ENCODE results near the gene REG4.

Gene REG4

GRCh38 chr1:119838236-119838635, 27.0 kb upstream of the REG4 start:
- Histone ChIP-seq H3K9ac (ENCODE audit: low read length) (no peak overlapping the region), H3K79me1 (replicated peaks; ENCODE audit: low read length, poor library complexity, severe bottlenecking) (no peaks in the 10 kb centered on the region), H3K23ac (ENCODE audit: low read length in 2 of 2) (no peak overlapping the region), H4K91ac (ENCODE audit: low read length) (no peak overlapping the region), H3K18ac (ENCODE audit: low read depth in 1 of 2, low read length in 2 of 2) (no peak overlapping the region), H3K4me3 (ENCODE audit: insufficient read depth in 1 of 2, low read depth in 1 of 2, low read length in 2 of 2) (no peak overlapping the region), H3K4me2 (ENCODE audit: low read length, poor library complexity, severe bottlenecking) (no peak overlapping the region), H2BK5ac (ENCODE audit: low read depth, low read length, poor library complexity, severe bottlenecking) (no peak overlapping the region), H3K27me3 (ENCODE audit: control insufficient read depth in 1 of 2, insufficient read depth in 1 of 2, low read length in 2 of 2) (peaks cover 15 to 28% of the 10 kb centered on the region in 2 experiments), H2AK5ac (ENCODE audit: low read length, severe bottlenecking) (no peak overlapping the region), H3K14ac (ENCODE audit: low read length in 2 of 2) (no peak overlapping the region), H2AFZ (ENCODE audit: low read depth, low read length) (no peak overlapping the region), H2BK15ac (ENCODE audit: low read depth, poor library complexity, severe bottlenecking) (no peak overlapping the region), H2BK12ac (ENCODE audit: low read length in 2 of 2) (no peak overlapping the region), H2BK120ac (ENCODE audit: low read depth, low read length) (no peak overlapping the region), H4K8ac (ENCODE audit: low read length) (no peak overlapping the region), H3K9me3 (ENCODE audit: control insufficient read depth, low read length) (no peaks in the 10 kb centered on the region), H3K4ac (ENCODE audit: low read depth in 1 of 2, low read length in 2 of 2) (no peak overlapping the region), H3K27ac (ENCODE audit: low read length, poor library complexity, severe bottlenecking) (no peak overlapping the region), H3K4me1 (ENCODE audit: control insufficient read depth, insufficient read depth, low read depth, low read length) (no peaks in the 10 kb centered on the region), H3K36me3 (ENCODE audit: control insufficient read depth in 1 of 2, insufficient read depth in 2 of 2, low read depth in 1 of 2, low read length in 2 of 2) (no peaks in the 10 kb centered on the region)
- peak; percentile 47 for DNase-seq
- 80% methylated on average over 3 of the region's 3 CpGs for WGBS

- H2AFZ ChIP-seq (ENCODE audit: low read depth, low read length), result no peak overlapping the region
- H3K18ac ChIP-seq (ENCODE audit: low read depth in 1 of 2, low read length in 2 of 2), result no peak overlapping the region
- no peak overlapping the region for H2BK12ac ChIP-seq (ENCODE audit: low read length in 2 of 2)
- no peak overlapping the region for H2BK5ac ChIP-seq (ENCODE audit: low read depth, low read length, poor library complexity, severe bottlenecking)
- H3K4me2 ChIP-seq (ENCODE audit: low read length, poor library complexity, severe bottlenecking), result no peak overlapping the region
- H3K79me1 ChIP-seq (replicated peaks; ENCODE audit: low read length, poor library complexity, severe bottlenecking), result no peaks in the 10 kb centered on the region
- H3K36me3 ChIP-seq (ENCODE audit: control insufficient read depth in 1 of 2, insufficient read depth in 2 of 2, low read depth in 1 of 2, low read length in 2 of 2), result no peaks in the 10 kb centered on the region
- no peak overlapping the region for H4K91ac ChIP-seq (ENCODE audit: low read length)
- no peak overlapping the region for H2BK15ac ChIP-seq (ENCODE audit: low read depth, poor library complexity, severe bottlenecking)
- no peak overlapping the region for H3K9ac ChIP-seq (ENCODE audit: low read length)
- H3K9me3 ChIP-seq (ENCODE audit: control insufficient read depth, low read length), result no peaks in the 10 kb centered on the region
- H3K23ac ChIP-seq (ENCODE audit: low read length in 2 of 2), result no peak overlapping the region
- H3K27ac ChIP-seq (ENCODE audit: low read length, poor library complexity, severe bottlenecking), result no peak overlapping the region
- H2BK120ac ChIP-seq (ENCODE audit: low read depth, low read length), result no peak overlapping the region
- no peak overlapping the region for H3K4ac ChIP-seq (ENCODE audit: low read depth in 1 of 2, low read length in 2 of 2)
- no peak overlapping the region for H3K14ac ChIP-seq (ENCODE audit: low read length in 2 of 2)
- no peak for DNase-seq
- peaks cover 3 to 26% of the 10 kb centered on the region in 2 experiments for H3K27me3 ChIP-seq (ENCODE audit: control insufficient read depth in 1 of 2, insufficient read depth in 1 of 2, low read length in 2 of 2)
- H2AK5ac ChIP-seq (ENCODE audit: low read length, severe bottlenecking), result no peak overlapping the region
- 89% methylated on average over 4 of the region's 4 CpGs for WGBS
- H4K8ac ChIP-seq (ENCODE audit: low read length), result no peak overlapping the region
- H3K4me3 ChIP-seq (ENCODE audit: insufficient read depth in 1 of 2, low read depth in 1 of 2, low read length in 2 of 2), result no peak overlapping the region
- no peaks in the 10 kb centered on the region for H3K4me1 ChIP-seq (ENCODE audit: control insufficient read depth, insufficient read depth, low read depth, low read length)
Measured at GRCh38 chr1:119834990-119835389, 23.7 kb upstream of the REG4 start.

- H3K4me3 ChIP-seq (ENCODE audit: insufficient read depth in 1 of 2, low read depth in 1 of 2, low read length in 2 of 2), result no peak overlapping the region
- H2AFZ ChIP-seq (ENCODE audit: low read depth, low read length), result no peak overlapping the region
- H3K9ac ChIP-seq (ENCODE audit: low read length), result no peak overlapping the region
- no peak overlapping the region for H4K91ac ChIP-seq (ENCODE audit: low read length)
- H3K4me1 ChIP-seq (ENCODE audit: control insufficient read depth, insufficient read depth, low read depth, low read length), result no peaks in the 10 kb centered on the region
- no peak overlapping the region for H3K4ac ChIP-seq (ENCODE audit: low read depth in 1 of 2, low read length in 2 of 2)
- 100% methylated on average over 2 of the region's 3 CpGs for WGBS
- H3K23ac ChIP-seq (ENCODE audit: low read length in 2 of 2), result no peak overlapping the region
- H3K18ac ChIP-seq (ENCODE audit: low read depth in 1 of 2, low read length in 2 of 2), result no peak overlapping the region
- H3K27me3 ChIP-seq (ENCODE audit: control insufficient read depth in 1 of 2, insufficient read depth in 1 of 2, low read length in 2 of 2), result peaks cover 0 to 14% of the 10 kb centered on the region in 2 experiments
- no peak overlapping the region for H2AK5ac ChIP-seq (ENCODE audit: low read length, severe bottlenecking)
- no peak overlapping the region for H2BK12ac ChIP-seq (ENCODE audit: low read length in 2 of 2)
- no peak overlapping the region for H3K27ac ChIP-seq (ENCODE audit: low read length, poor library complexity, severe bottlenecking)
- no peak overlapping the region for H2BK5ac ChIP-seq (ENCODE audit: low read depth, low read length, poor library complexity, severe bottlenecking)
- H4K8ac ChIP-seq (ENCODE audit: low read length), result no peak overlapping the region
- H2BK120ac ChIP-seq (ENCODE audit: low read depth, low read length), result no peak overlapping the region
- no peak overlapping the region for H2BK15ac ChIP-seq (ENCODE audit: low read depth, poor library complexity, severe bottlenecking)
- H3K36me3 ChIP-seq (ENCODE audit: control insufficient read depth in 1 of 2, insufficient read depth in 2 of 2, low read depth in 1 of 2, low read length in 2 of 2), result no peaks in the 10 kb centered on the region
- DNase-seq, result no peak
- no peaks in the 10 kb centered on the region for H3K9me3 ChIP-seq (ENCODE audit: control insufficient read depth, low read length)
- no peak overlapping the region for H3K4me2 ChIP-seq (ENCODE audit: low read length, poor library complexity, severe bottlenecking)
- no peaks in the 10 kb centered on the region for H3K79me1 ChIP-seq (replicated peaks; ENCODE audit: low read length, poor library complexity, severe bottlenecking)
- no peak overlapping the region for H3K14ac ChIP-seq (ENCODE audit: low read length in 2 of 2)
Measured at GRCh38 chr1:119831027-119831426, 19.8 kb upstream of the REG4 start.

DNA sequence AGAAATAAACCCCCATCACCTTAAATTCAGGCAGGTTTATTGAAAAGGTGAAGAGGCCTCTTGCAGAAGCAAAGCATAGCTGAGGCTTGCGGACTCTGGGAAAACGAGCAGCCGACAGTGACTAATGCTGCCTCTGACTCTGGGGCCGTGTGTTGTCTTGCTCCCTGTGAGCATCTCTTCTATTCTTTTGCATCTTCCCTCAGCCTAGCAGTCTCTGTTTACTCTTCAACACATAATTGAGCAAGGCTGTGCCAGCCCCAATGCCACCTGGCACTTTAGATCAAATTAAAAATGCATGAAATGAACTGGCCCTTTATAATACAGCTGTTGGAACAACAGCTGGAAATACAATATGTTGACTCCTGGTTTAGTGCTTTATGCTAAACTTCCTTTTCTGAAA, 18.4 kb upstream of the REG4 start:
- Histone ChIP-seq H2BK120ac (ENCODE audit: low read depth, low read length) (no peak overlapping the region), H3K9ac (ENCODE audit: low read length) (no peak overlapping the region), H3K4me1 (ENCODE audit: control insufficient read depth, insufficient read depth, low read depth, low read length) (no peaks in the 10 kb centered on the region), H2BK15ac (ENCODE audit: low read depth, poor library complexity, severe bottlenecking) (no peak overlapping the region), H3K36me3 (ENCODE audit: control insufficient read depth in 1 of 2, insufficient read depth in 2 of 2, low read depth in 1 of 2, low read length in 2 of 2) (no peaks in the 10 kb centered on the region), H3K23ac (ENCODE audit: low read length in 2 of 2) (no peak overlapping the region), H3K27ac (ENCODE audit: low read length, poor library complexity, severe bottlenecking) (no peak overlapping the region), H3K4me2 (ENCODE audit: low read length, poor library complexity, severe bottlenecking) (no peak overlapping the region), H3K27me3 (ENCODE audit: control insufficient read depth in 1 of 2, insufficient read depth in 1 of 2, low read length in 2 of 2) (peaks cover 0 to 6% of the 10 kb centered on the region in 2 experiments), H4K8ac (ENCODE audit: low read length) (no peak overlapping the region), H2AK5ac (ENCODE audit: low read length, severe bottlenecking) (no peak overlapping the region), H2BK12ac (ENCODE audit: low read length in 2 of 2) (no peak overlapping the region), H2BK5ac (ENCODE audit: low read depth, low read length, poor library complexity, severe bottlenecking) (no peak overlapping the region), H3K4ac (ENCODE audit: low read depth in 1 of 2, low read length in 2 of 2) (no peak overlapping the region), H3K18ac (ENCODE audit: low read depth in 1 of 2, low read length in 2 of 2) (no peak overlapping the region), H4K91ac (ENCODE audit: low read length) (no peak overlapping the region), H3K79me1 (replicated peaks; ENCODE audit: low read length, poor library complexity, severe bottlenecking) (no peaks in the 10 kb centered on the region), H3K4me3 (ENCODE audit: insufficient read depth in 1 of 2, low read depth in 1 of 2, low read length in 2 of 2) (no peak overlapping the region), H3K14ac (ENCODE audit: low read length in 2 of 2) (no peak overlapping the region), H2AFZ (ENCODE audit: low read depth, low read length) (no peak overlapping the region), H3K9me3 (ENCODE audit: control insufficient read depth, low read length) (no peaks in the 10 kb centered on the region)
- WGBS, result 87% methylated on average over 4 of the region's 4 CpGs
- DNase-seq, result no peak
